ENCODE results near the gene RNPEP. TPM values are rescaled to one million over a fixed set of nuclear protein-coding genes. Genes with fewer than 3 reads are reported as not detected.

RNPEP gene
- total RNA-seq, 1 experiment from 2014 or later: 57.4 TPM

GRCh38 chr1:201982623-201983379, at the start of gene RNPEP (continued):
- no peak for TF ChIP-seq ZNF532 (CRISPR knock-in tag; IDR thresholded peaks at IDR 0.05; ENCODE audit: borderline replicate concordance)
- TF ChIP-seq ATF2 (CRISPR knock-in tag; IDR thresholded peaks at IDR 0.05; ENCODE audit: borderline replicate concordance, low read depth): no peak
- TF ChIP-seq KAT7 (CRISPR knock-in tag; IDR thresholded peaks at IDR 0.05; ENCODE audit: borderline replicate concordance): peak; percentile 93; the same call in 1 of the 2 replicates
- TF ChIP-seq EMX1 (CRISPR knock-in tag; IDR thresholded peaks at IDR 0.05): no peak
- no peak for TF ChIP-seq SMAD4 (CRISPR knock-in tag; IDR thresholded peaks at IDR 0.05)
- TF ChIP-seq PREB (CRISPR knock-in tag; IDR thresholded peaks at IDR 0.05; ENCODE audit: borderline replicate concordance): no peak

GRCh38 chr1:201933840-201934430, 48.5 kb upstream of the RNPEP start:
- no peaks in the 10 kb centered on the region for H3K9me3 Mint-ChIP-seq
- TF ChIP-seq USF1 (CRISPR knock-in tag; IDR thresholded peaks at IDR 0.05) (no peak), TP53 (CRISPR knock-in tag; IDR thresholded peaks at IDR 0.05) (no peak), FOXJ3 (CRISPR knock-in tag; IDR thresholded peaks at IDR 0.05; ENCODE audit: borderline replicate concordance) (no peak), OVOL2 (CRISPR knock-in tag; IDR thresholded peaks at IDR 0.05; ENCODE audit: borderline replicate concordance) (no peak), GABPB1 (CRISPR knock-in tag; IDR thresholded peaks at IDR 0.05) (no peak), KAT7 (CRISPR knock-in tag; IDR thresholded peaks at IDR 0.05; ENCODE audit: borderline replicate concordance) (no peak), AR (CRISPR knock-in tag; IDR thresholded peaks at IDR 0.05) (no peak), CTCF (IDR thresholded peaks at IDR 0.05) (no peak), FOXP1 (CRISPR knock-in tag; IDR thresholded peaks at IDR 0.05; ENCODE audit: borderline replicate concordance) (no peak), FOXK1 (CRISPR knock-in tag; IDR thresholded peaks at IDR 0.05) (no peak), ZNF232 (CRISPR knock-in tag; IDR thresholded peaks at IDR 0.05) (no peak), EMX1 (CRISPR knock-in tag; IDR thresholded peaks at IDR 0.05) (no peak)
- H3K27me3 Mint-ChIP-seq (ENCODE audit: low read depth): peaks cover 2% of the 10 kb centered on the region; the same call in 1 of the 2 replicates
- POLR2A ChIA-PET: no interaction called here
- no peaks in the 10 kb centered on the region for H3K4me1 Mint-ChIP-seq
- H3K27ac Mint-ChIP-seq: no peak overlapping the region
- DNase-seq (ENCODE audit: low spot score) (no peak), ATAC-seq (no peak)
- H3K4me3 Mint-ChIP-seq: no peak overlapping the region
- CTCF ChIA-PET: interaction anchor here (1.2 kb wide), 1 partner anchor 38 kb away, joined by 5 read pairs; no protein-coding TSS in a partner anchor
- no peaks in the 10 kb centered on the region for H3K36me3 Mint-ChIP-seq

All from WTC11 (cell line).